Suprapubic skin (tissue), 4 donors: ENCODE data around the gene TIMM23.

ENCODE experiments used
- EP300 ChIP-seq: sonication (generic); formaldehyde crosslinking; IDR thresholded peaks from one replicate; pipeline ENCODE4 v1.6.1; 2017; ENCODE audit warnings: antibody characterized with exemption
- POLR2A ChIP-seq, 2 donors: fragments of 450-650 bp; IDR thresholded peaks; one replicate each; pipeline ENCODE4 v1.6.1; 2017; ENCODE audit warnings: antibody characterized with exemption in 2 of 2, mild to moderate bottlenecking in 2 of 2, moderate library complexity in 2 of 2
- POLR2AphosphoS5 ChIP-seq, 3 donors: sonication (generic); formaldehyde crosslinking; IDR thresholded peaks; one replicate each; pipeline ENCODE4 v1.6.1; 2017; ENCODE audit warnings: antibody characterized with exemption in 3 of 3
- TF ChIP-seq, protein P1 (sequence below), 2 donors: fragments of 200-600 bp in 1 of 2; fragments of 450-650 bp in 1 of 2; sonication (generic) in 1 of 2; IDR thresholded peaks; one replicate each; pipeline ENCODE4 v1.5.1; 2016 to 2019; ENCODE audit warnings: antibody characterized with exemption in 2 of 2, mild to moderate bottlenecking in 1 of 2, moderate library complexity in 1 of 2

GRCh38 chr10:46048152-46048551 is 75.9 kb downstream of the TIMM23 start:
- TF ChIP-seq, protein P1, sequence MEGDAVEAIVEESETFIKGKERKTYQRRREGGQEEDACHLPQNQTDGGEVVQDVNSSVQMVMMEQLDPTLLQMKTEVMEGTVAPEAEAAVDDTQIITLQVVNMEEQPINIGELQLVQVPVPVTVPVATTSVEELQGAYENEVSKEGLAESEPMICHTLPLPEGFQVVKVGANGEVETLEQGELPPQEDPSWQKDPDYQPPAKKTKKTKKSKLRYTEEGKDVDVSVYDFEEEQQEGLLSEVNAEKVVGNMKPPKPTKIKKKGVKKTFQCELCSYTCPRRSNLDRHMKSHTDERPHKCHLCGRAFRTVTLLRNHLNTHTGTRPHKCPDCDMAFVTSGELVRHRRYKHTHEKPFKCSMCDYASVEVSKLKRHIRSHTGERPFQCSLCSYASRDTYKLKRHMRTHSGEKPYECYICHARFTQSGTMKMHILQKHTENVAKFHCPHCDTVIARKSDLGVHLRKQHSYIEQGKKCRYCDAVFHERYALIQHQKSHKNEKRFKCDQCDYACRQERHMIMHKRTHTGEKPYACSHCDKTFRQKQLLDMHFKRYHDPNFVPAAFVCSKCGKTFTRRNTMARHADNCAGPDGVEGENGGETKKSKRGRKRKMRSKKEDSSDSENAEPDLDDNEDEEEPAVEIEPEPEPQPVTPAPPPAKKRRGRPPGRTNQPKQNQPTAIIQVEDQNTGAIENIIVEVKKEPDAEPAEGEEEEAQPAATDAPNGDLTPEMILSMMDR (IDR thresholded peaks at IDR 0.05), result no peak
- no peak for TF ChIP-seq POLR2AphosphoS5 (IDR thresholded peaks at IDR 0.05)
- TF ChIP-seq POLR2A (IDR thresholded peaks at IDR 0.05), result no peak
- TF ChIP-seq EP300, result no peak
